Astrocyte (in vitro differentiated cells and primary cell): ENCODE data around the gene ZSWIM4.
"Not testable (repeated sequence)": the region's sequence is repeated elsewhere in the genome, so short reads cannot be mapped to it uniquely, and the experiment has no call there.

Experiments
- CTCF ChIP-seq: IDR thresholded peaks from 2 replicates; pipeline ENCODE4 v1.5.1; 2011; ENCODE audit warnings: low read depth, mild to moderate bottlenecking, inconsistent platforms, low read length, moderate library complexity; ENCODE audit not compliant: insufficient read depth
- EZH2 ChIP-seq: IDR thresholded peaks from 2 replicates; pipeline ENCODE4 v1.6.1; 2012; ENCODE audit warnings: mild to moderate bottlenecking, low read length, inconsistent platforms; ENCODE audit not compliant: insufficient read depth

GRCh38 chr19:13793317-13793716 lies 1.9 kb upstream of the ZSWIM4 start:
- TF ChIP-seq CTCF, EZH2: not testable (repeated sequence)
